B cell (primary cell): ENCODE results near the gene GEMIN4. TPM values are rescaled to one million over a fixed set of nuclear protein-coding genes. Genes with fewer than 3 reads are reported as not detected.
"Not testable (repeated sequence)": the region's sequence is repeated elsewhere in the genome, so short reads cannot be mapped to it uniquely, and the experiment has no call there.

ENCODE experiments used
- ATAC-seq: fragments of 200-7000 bp; cut with Tn5 transposase; one replicate; pipeline ENCODE4 v1.10.0; 2021; ENCODE audit warnings: low read depth, mild to moderate bottlenecking, moderate number of reproducible peaks, moderate library complexity
- CTCF ChIA-PET: fragments of 350-600 bp; sonication (Branson Sonifier 250); formaldehyde crosslinking; loops from one replicate; lab custom pipeline; 2021; ENCODE audit warnings: antibody characterized with exemption, inconsistent platforms; lab: Charles Lee
- POLR2A ChIA-PET: fragments of 350-600 bp; sonication (Branson Sonifier 250); formaldehyde crosslinking; loops from one replicate; lab custom pipeline; 2021; ENCODE audit warnings: antibody characterized with exemption; lab: Charles Lee
- DNase-seq: peaks from one replicate; pipeline ENCODE4 v3.0.0; 2013
- H2AFZ ChIP-seq: 2 replicates; pipeline ENCODE4 v1.6.1; 2012; ENCODE audit warnings: mild to moderate bottlenecking, low read depth, low read length; ENCODE audit not compliant: insufficient read depth, poor library complexity, severe bottlenecking
- H3K27ac ChIP-seq, 2 donors: 1 replicate in 1 of 2; 2 replicates in 1 of 2; pipeline ENCODE4 v1.5.1; 2012 to 2013; ENCODE audit warnings: low read length in 2 of 2, mild to moderate bottlenecking in 2 of 2, moderate library complexity in 1 of 2
- H3K27me3 ChIP-seq, 4 experiments: fragments of 200-600 bp in 1 of 4; sonication (generic) in 1 of 4; replicated peaks in 1 of 4; 1 replicate in 2 of 4; 2 replicates in 2 of 4; pipeline versions ENCODE4 v1.6.1 to v1.7.0; 2013 to 2016; ENCODE audit warnings: low read length in 3 of 4, mild to moderate bottlenecking in 2 of 4, mixed read lengths in 1 of 4, moderate library complexity in 1 of 4; ENCODE audit not compliant: insufficient read depth in 4 of 4, control insufficient read depth in 3 of 4; ENCODE audit errors: control extremely low read depth in 1 of 4
- H3K36me3 ChIP-seq, 2 experiments: replicated peaks in 1 of 2; 1 replicate in 1 of 2; 2 replicates in 1 of 2; pipeline versions ENCODE4 v1.6.1 to v1.7.1; 2013; ENCODE audit warnings: low read length in 1 of 2; ENCODE audit not compliant: insufficient read depth in 2 of 2, control insufficient read depth in 1 of 2; ENCODE audit errors: control extremely low read depth in 1 of 2, extremely low read depth in 1 of 2
- H3K4me1 ChIP-seq, 2 donors: fragments of 200-600 bp in 1 of 2; sonication (generic) in 1 of 2; 1 replicate in 1 of 2; 2 replicates in 1 of 2; pipeline versions ENCODE4 v1.5.1 to v1.6.1; 2013 to 2017; ENCODE audit warnings: low read length in 2 of 2; ENCODE audit not compliant: control insufficient read depth in 2 of 2, insufficient read depth in 2 of 2
- H3K4me2 ChIP-seq: replicated peaks from 2 replicates; pipeline ENCODE3; 2012; ENCODE audit warnings: mild to moderate bottlenecking, low read depth, low read length; ENCODE audit not compliant: poor library complexity, severe bottlenecking
- H3K4me3 ChIP-seq, 5 experiments: fragments of 200-600 bp in 1 of 5; sonication (generic) in 1 of 5; 1 replicate in 3 of 5; 2 replicates in 2 of 5; pipeline versions ENCODE4 v1.5.1 to v1.7.0; 2011 to 2016; ENCODE audit warnings: low read length in 4 of 5, mild to moderate bottlenecking in 4 of 5, low read depth in 2 of 5, control low read depth in 1 of 5, moderate library complexity in 1 of 5; ENCODE audit not compliant: insufficient read depth in 1 of 5; ENCODE audit errors: control extremely low read depth in 1 of 5, extremely low read depth in 1 of 5
- H3K79me2 ChIP-seq: fragments of 200-600 bp; sonication (generic); one replicate; pipeline ENCODE4 v1.6.0; 2016; ENCODE audit warnings: low read length; ENCODE audit not compliant: control insufficient read depth, insufficient read depth
- H3K9ac ChIP-seq: fragments of 200-600 bp; sonication (generic); 2 replicates; pipeline ENCODE4 v1.6.1; 2017; ENCODE audit warnings: mild to moderate bottlenecking, low read length, moderate library complexity
- H3K9me3 ChIP-seq, 3 donors: one replicate each; pipeline versions ENCODE4 v1.6.1 to v1.7.1; 2013; ENCODE audit warnings: low read length in 2 of 3; ENCODE audit not compliant: control insufficient read depth in 2 of 3, insufficient read depth in 1 of 3; ENCODE audit errors: control extremely low read depth in 1 of 3
- H4K20me1 ChIP-seq: 2 replicates; pipeline ENCODE4 v1.6.0; 2012; ENCODE audit warnings: mild to moderate bottlenecking, low read length; ENCODE audit not compliant: insufficient read depth, control insufficient read depth, poor library complexity, severe bottlenecking
- H3K27ac Mint-ChIP-seq: one replicate; pipeline ENCODE4 v1.8.0; 2021; ENCODE audit warnings: mixed read lengths
- H3K27me3 Mint-ChIP-seq: one replicate; pipeline ENCODE4 v1.8.0; 2021; ENCODE audit warnings: mixed read lengths
- H3K4me1 Mint-ChIP-seq: one replicate; pipeline ENCODE4 v1.8.0; 2021; ENCODE audit warnings: mixed read lengths
- H3K4me3 Mint-ChIP-seq: one replicate; pipeline ENCODE4 v1.8.0; 2021; ENCODE audit warnings: mixed read lengths
- H3K9me3 Mint-ChIP-seq: one replicate; pipeline ENCODE4 v1.8.0; 2022; ENCODE audit warnings: mixed read lengths; ENCODE audit not compliant: insufficient read depth
- EZH2 ChIP-seq: IDR thresholded peaks from 2 replicates; pipeline ENCODE4 v1.6.1; 2012; ENCODE audit warnings: borderline replicate concordance, low read depth, mild to moderate bottlenecking, moderate library complexity, low read length; ENCODE audit not compliant: insufficient read depth, poor library complexity, severe bottlenecking
- WGBS: methylation state at CpG from one replicate; pipeline ENCODE4 v1.1.5; 2013; ENCODE audit warnings: missing lambda C conversion rate; ENCODE audit not compliant: insufficient coverage; 5-methylcytosine and 5-hydroxymethylcytosine counted together
- intact Hi-C: fragments of 100-400 bp; cut with micrococcal nuclease; formaldehyde crosslinking; loops from one replicate; pipeline ENCODE4 v1.10.0; 2022
- polyA plus RNA-seq: library from polyadenylated mRNA; depleted of rRNA; stranded (reverse); fragments of >200 nt; gene quantifications from 2 replicates; pipeline ENCODE4 v1.2.3, GENCODE V29; 2012
- total RNA-seq, 2 donors: library from RNA; stranded (reverse); fragments of 120-200 nt in 1 of 2; gene quantifications; 1 replicate in 1 of 2; 2 replicates in 1 of 2; pipeline versions ENCODE4 v1.2.3 to v1.2.4, GENCODE V29; 2013 to 2022
- TF ChIP-seq, protein P1 (sequence below): fragments of 200-600 bp; IDR thresholded peaks from one replicate; pipeline ENCODE4 v1.8.0; 2022; ENCODE audit warnings: antibody characterized with exemption, mild to moderate bottlenecking

The GEMIN4 gene
- total and polyA plus RNA-seq, 2 donors (not counting 1 experiment from before 2014, with no cell fraction given): 25.6 to 26.1 TPM

GRCh38 chr17:700504-701094, 51.5 kb downstream of the GEMIN4 start:
- Mint-ChIP-seq H3K9me3 (no peaks in the 10 kb centered on the region), H3K4me1 (no peaks in the 10 kb centered on the region), H3K27ac (no peak overlapping the region), H3K27me3 (no peaks in the 10 kb centered on the region), H3K4me3 (no peak overlapping the region)
- Histone ChIP-seq H4K20me1 (peaks cover 7% of the 10 kb centered on the region), H3K9ac (no peak overlapping the region), H3K27ac (no peak overlapping the region), H3K4me1 (no peaks in the 10 kb centered on the region), H3K79me2 (peaks cover 13% of the 10 kb centered on the region), H2AFZ (no peak overlapping the region), H3K36me3 (peaks cover 8 to 29% of the 10 kb centered on the region in 2 experiments), H3K27me3 (no peaks in the 10 kb centered on the region), H3K9me3 (no peaks in the 10 kb centered on the region), H3K4me2 (no peak overlapping the region), H3K4me3 (no peak overlapping the region)
- ATAC-seq (no peak), DNase-seq (peak; percentile 59)
- no CpG with 5 or more reads among the region's 1 CpG for WGBS
- CTCF ChIA-PET: interaction anchor here (0.6 to 6.2 kb wide), 33 partner anchors 9 to 557 kb away, joined by 3 to 128 read pairs (median 4); partner anchors contain the start of genes GEMIN4 and NXN
- POLR2A ChIA-PET: interaction anchor here (0.5 kb wide), 1 partner anchor 15 kb away, joined by 8 read pairs; no protein-coding TSS in a partner anchor
- TF ChIP-seq EZH2: no peak
- TF ChIP-seq, protein P1, sequence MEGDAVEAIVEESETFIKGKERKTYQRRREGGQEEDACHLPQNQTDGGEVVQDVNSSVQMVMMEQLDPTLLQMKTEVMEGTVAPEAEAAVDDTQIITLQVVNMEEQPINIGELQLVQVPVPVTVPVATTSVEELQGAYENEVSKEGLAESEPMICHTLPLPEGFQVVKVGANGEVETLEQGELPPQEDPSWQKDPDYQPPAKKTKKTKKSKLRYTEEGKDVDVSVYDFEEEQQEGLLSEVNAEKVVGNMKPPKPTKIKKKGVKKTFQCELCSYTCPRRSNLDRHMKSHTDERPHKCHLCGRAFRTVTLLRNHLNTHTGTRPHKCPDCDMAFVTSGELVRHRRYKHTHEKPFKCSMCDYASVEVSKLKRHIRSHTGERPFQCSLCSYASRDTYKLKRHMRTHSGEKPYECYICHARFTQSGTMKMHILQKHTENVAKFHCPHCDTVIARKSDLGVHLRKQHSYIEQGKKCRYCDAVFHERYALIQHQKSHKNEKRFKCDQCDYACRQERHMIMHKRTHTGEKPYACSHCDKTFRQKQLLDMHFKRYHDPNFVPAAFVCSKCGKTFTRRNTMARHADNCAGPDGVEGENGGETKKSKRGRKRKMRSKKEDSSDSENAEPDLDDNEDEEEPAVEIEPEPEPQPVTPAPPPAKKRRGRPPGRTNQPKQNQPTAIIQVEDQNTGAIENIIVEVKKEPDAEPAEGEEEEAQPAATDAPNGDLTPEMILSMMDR: peak; percentile 83
- intact Hi-C loops: loop anchor here (5.0 kb wide), 1 partner anchor 558 kb away; a partner anchor contains a TSS

DNA sequence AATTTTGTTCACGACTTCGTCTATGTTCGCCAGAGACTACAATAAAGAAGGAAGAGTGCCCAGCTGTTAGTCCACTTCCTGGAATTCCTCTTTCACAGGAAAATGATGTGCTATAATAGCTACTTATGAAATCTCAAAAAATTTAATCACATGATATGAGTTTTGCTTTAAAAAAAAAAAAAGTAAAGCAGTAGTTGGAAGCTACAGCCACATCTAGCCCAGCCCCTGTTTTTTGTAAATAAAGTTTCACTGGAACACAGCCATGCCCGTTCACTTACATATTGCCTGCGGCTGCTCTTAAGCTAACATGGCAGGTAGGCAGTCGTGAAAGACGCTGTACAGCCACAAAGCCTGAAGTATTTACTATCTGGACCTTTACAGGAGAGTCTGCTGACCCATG, 52.7 kb downstream of the GEMIN4 start:
- intact Hi-C loops: no loop called here
- no peaks in the 10 kb centered on the region for H3K4me1 Mint-ChIP-seq
- DNase-seq (no peak), ATAC-seq (no peak)
- CTCF ChIA-PET: interaction anchor here (0.7 to 6.2 kb wide), 19 partner anchors 8 to 598 kb away, joined by 3 to 128 read pairs (median 5); partner anchors contain the start of gene GEMIN4
- 100% methylated on average over 4 of the region's 7 CpGs for WGBS
- H3K9ac ChIP-seq: no peak overlapping the region
- H3K4me3 ChIP-seq: no peak overlapping the region
- no peak overlapping the region for H2AFZ ChIP-seq
- H3K36me3 ChIP-seq: peaks cover 7 to 40% of the 10 kb centered on the region in 2 experiments
- peaks cover 4% of the 10 kb centered on the region for H3K79me2 ChIP-seq
- H3K27me3 ChIP-seq: no peaks in the 10 kb centered on the region
- H4K20me1 ChIP-seq: peaks cover 4% of the 10 kb centered on the region
- no peak overlapping the region for H3K4me3 Mint-ChIP-seq
- no peaks in the 10 kb centered on the region for H3K4me1 ChIP-seq
- no peaks in the 10 kb centered on the region for H3K9me3 ChIP-seq
- no peaks in the 10 kb centered on the region for H3K27me3 Mint-ChIP-seq
- H3K27ac Mint-ChIP-seq: no peak overlapping the region
- no peak overlapping the region for H3K4me2 ChIP-seq
- POLR2A ChIA-PET: interaction anchor here (0.6 kb wide), 1 partner anchor 33 kb away, joined by 3 read pairs; no protein-coding TSS in a partner anchor
- no peaks in the 10 kb centered on the region for H3K9me3 Mint-ChIP-seq
- no peak for TF ChIP-seq EZH2
- TF ChIP-seq, protein P1: no peak
- no peak overlapping the region for H3K27ac ChIP-seq

DNA sequence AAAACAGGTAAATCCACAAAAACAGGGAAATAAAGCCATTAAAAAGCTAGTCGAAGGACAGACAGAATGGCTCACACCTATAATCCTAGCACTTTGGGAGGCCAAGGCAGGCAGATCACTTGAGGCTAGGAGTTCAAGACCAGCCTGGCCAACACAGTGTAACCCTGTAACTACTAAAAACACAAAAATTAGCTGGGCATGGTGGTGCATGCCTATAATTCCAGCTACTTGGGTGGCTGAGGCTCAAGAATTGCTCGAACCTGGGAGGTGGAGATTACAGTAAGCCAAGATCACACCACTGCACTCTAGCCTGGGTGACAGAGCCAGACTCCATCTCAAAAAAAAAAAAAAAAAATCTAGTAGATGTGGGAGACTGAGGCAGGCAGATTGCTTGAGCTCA, 54.0 kb downstream of the GEMIN4 start:
- CTCF ChIA-PET: interaction anchor here (0.5 to 6.2 kb wide), 9 partner anchors 10 to 287 kb away, joined by 3 to 128 read pairs (median 4); partner anchors contain the start of gene GEMIN4
- H3K4me1 ChIP-seq, H3K9me3 Mint-ChIP-seq, H3K9me3 ChIP-seq, ATAC-seq, H3K27me3 Mint-ChIP-seq, H3K4me1 Mint-ChIP-seq, H3K27ac Mint-ChIP-seq, H3K4me3 Mint-ChIP-seq, H3K4me3 ChIP-seq, H3K27me3 ChIP-seq, H3K4me2 ChIP-seq, POLR2A ChIA-PET, H3K79me2 ChIP-seq, H4K20me1 ChIP-seq, intact Hi-C loops, H3K27ac ChIP-seq, DNase-seq, H2AFZ ChIP-seq, H3K9ac ChIP-seq: not testable (repeated sequence)
- 90% methylated on average over 1 of the region's 2 CpGs for WGBS
- peaks cover 6 to 49% of the 10 kb centered on the region in 2 experiments for H3K36me3 ChIP-seq
